B cell (primary cell): ENCODE results near the gene AGPAT1. TPM values are rescaled to one million over a fixed set of nuclear protein-coding genes. Genes with fewer than 3 reads are reported as not detected.

Experiments
- ATAC-seq: fragments of 200-7000 bp; cut with Tn5 transposase; one replicate; pipeline ENCODE4 v1.10.0; 2021; ENCODE audit warnings: low read depth, mild to moderate bottlenecking, moderate number of reproducible peaks, moderate library complexity
- CTCF ChIA-PET: fragments of 350-600 bp; sonication (Branson Sonifier 250); formaldehyde crosslinking; loops from one replicate; lab custom pipeline; 2021; ENCODE audit warnings: antibody characterized with exemption, inconsistent platforms; lab: Charles Lee
- POLR2A ChIA-PET: fragments of 350-600 bp; sonication (Branson Sonifier 250); formaldehyde crosslinking; loops from one replicate; lab custom pipeline; 2021; ENCODE audit warnings: antibody characterized with exemption; lab: Charles Lee
- DNase-seq: peaks from one replicate; pipeline ENCODE4 v3.0.0; 2013
- H2AFZ ChIP-seq: 2 replicates; pipeline ENCODE4 v1.6.1; 2012; ENCODE audit warnings: mild to moderate bottlenecking, low read depth, low read length; ENCODE audit not compliant: insufficient read depth, poor library complexity, severe bottlenecking
- H3K27ac ChIP-seq, 2 donors: 1 replicate in 1 of 2; 2 replicates in 1 of 2; pipeline ENCODE4 v1.5.1; 2012 to 2013; ENCODE audit warnings: low read length in 2 of 2, mild to moderate bottlenecking in 2 of 2, moderate library complexity in 1 of 2
- H3K27me3 ChIP-seq, 4 experiments: fragments of 200-600 bp in 1 of 4; sonication (generic) in 1 of 4; replicated peaks in 1 of 4; 1 replicate in 2 of 4; 2 replicates in 2 of 4; pipeline versions ENCODE4 v1.6.1 to v1.7.0; 2013 to 2016; ENCODE audit warnings: low read length in 3 of 4, mild to moderate bottlenecking in 2 of 4, mixed read lengths in 1 of 4, moderate library complexity in 1 of 4; ENCODE audit not compliant: insufficient read depth in 4 of 4, control insufficient read depth in 3 of 4; ENCODE audit errors: control extremely low read depth in 1 of 4
- H3K36me3 ChIP-seq, 2 experiments: replicated peaks in 1 of 2; 1 replicate in 1 of 2; 2 replicates in 1 of 2; pipeline versions ENCODE4 v1.6.1 to v1.7.1; 2013; ENCODE audit warnings: low read length in 1 of 2; ENCODE audit not compliant: insufficient read depth in 2 of 2, control insufficient read depth in 1 of 2; ENCODE audit errors: control extremely low read depth in 1 of 2, extremely low read depth in 1 of 2
- H3K4me1 ChIP-seq, 2 donors: fragments of 200-600 bp in 1 of 2; sonication (generic) in 1 of 2; 1 replicate in 1 of 2; 2 replicates in 1 of 2; pipeline versions ENCODE4 v1.5.1 to v1.6.1; 2013 to 2017; ENCODE audit warnings: low read length in 2 of 2; ENCODE audit not compliant: control insufficient read depth in 2 of 2, insufficient read depth in 2 of 2
- H3K4me2 ChIP-seq: replicated peaks from 2 replicates; pipeline ENCODE3; 2012; ENCODE audit warnings: mild to moderate bottlenecking, low read depth, low read length; ENCODE audit not compliant: poor library complexity, severe bottlenecking
- H3K4me3 ChIP-seq, 5 experiments: fragments of 200-600 bp in 1 of 5; sonication (generic) in 1 of 5; 1 replicate in 3 of 5; 2 replicates in 2 of 5; pipeline versions ENCODE4 v1.5.1 to v1.7.0; 2011 to 2016; ENCODE audit warnings: low read length in 4 of 5, mild to moderate bottlenecking in 4 of 5, low read depth in 2 of 5, control low read depth in 1 of 5, moderate library complexity in 1 of 5; ENCODE audit not compliant: insufficient read depth in 1 of 5; ENCODE audit errors: control extremely low read depth in 1 of 5, extremely low read depth in 1 of 5
- H3K79me2 ChIP-seq: fragments of 200-600 bp; sonication (generic); one replicate; pipeline ENCODE4 v1.6.0; 2016; ENCODE audit warnings: low read length; ENCODE audit not compliant: control insufficient read depth, insufficient read depth
- H3K9ac ChIP-seq: fragments of 200-600 bp; sonication (generic); 2 replicates; pipeline ENCODE4 v1.6.1; 2017; ENCODE audit warnings: mild to moderate bottlenecking, low read length, moderate library complexity
- H3K9me3 ChIP-seq, 3 donors: one replicate each; pipeline versions ENCODE4 v1.6.1 to v1.7.1; 2013; ENCODE audit warnings: low read length in 2 of 3; ENCODE audit not compliant: control insufficient read depth in 2 of 3, insufficient read depth in 1 of 3; ENCODE audit errors: control extremely low read depth in 1 of 3
- H4K20me1 ChIP-seq: 2 replicates; pipeline ENCODE4 v1.6.0; 2012; ENCODE audit warnings: mild to moderate bottlenecking, low read length; ENCODE audit not compliant: insufficient read depth, control insufficient read depth, poor library complexity, severe bottlenecking
- H3K27ac Mint-ChIP-seq: one replicate; pipeline ENCODE4 v1.8.0; 2021; ENCODE audit warnings: mixed read lengths
- H3K27me3 Mint-ChIP-seq: one replicate; pipeline ENCODE4 v1.8.0; 2021; ENCODE audit warnings: mixed read lengths
- H3K4me1 Mint-ChIP-seq: one replicate; pipeline ENCODE4 v1.8.0; 2021; ENCODE audit warnings: mixed read lengths
- H3K4me3 Mint-ChIP-seq: one replicate; pipeline ENCODE4 v1.8.0; 2021; ENCODE audit warnings: mixed read lengths
- H3K9me3 Mint-ChIP-seq: one replicate; pipeline ENCODE4 v1.8.0; 2022; ENCODE audit warnings: mixed read lengths; ENCODE audit not compliant: insufficient read depth
- CTCF ChIP-seq: fragments of 200-600 bp; IDR thresholded peaks from one replicate; pipeline ENCODE4 v1.8.0; 2022; ENCODE audit warnings: antibody characterized with exemption, mild to moderate bottlenecking
- EZH2 ChIP-seq: IDR thresholded peaks from 2 replicates; pipeline ENCODE4 v1.6.1; 2012; ENCODE audit warnings: borderline replicate concordance, low read depth, mild to moderate bottlenecking, moderate library complexity, low read length; ENCODE audit not compliant: insufficient read depth, poor library complexity, severe bottlenecking
- WGBS: methylation state at CpG from one replicate; pipeline ENCODE4 v1.1.5; 2013; ENCODE audit warnings: missing lambda C conversion rate; ENCODE audit not compliant: insufficient coverage; 5-methylcytosine and 5-hydroxymethylcytosine counted together
- intact Hi-C: fragments of 100-400 bp; cut with micrococcal nuclease; formaldehyde crosslinking; loops from one replicate; pipeline ENCODE4 v1.10.0; 2022
- polyA plus RNA-seq: library from polyadenylated mRNA; depleted of rRNA; stranded (reverse); fragments of >200 nt; gene quantifications from 2 replicates; pipeline ENCODE4 v1.2.3, GENCODE V29; 2012
- total RNA-seq, 2 donors: library from RNA; stranded (reverse); fragments of 120-200 nt in 1 of 2; gene quantifications; 1 replicate in 1 of 2; 2 replicates in 1 of 2; pipeline versions ENCODE4 v1.2.3 to v1.2.4, GENCODE V29; 2013 to 2022

The AGPAT1 gene
- total and polyA plus RNA-seq, 2 donors (not counting 1 experiment from before 2014, with no cell fraction given): 29.8 to 37.1 TPM

- Mint-ChIP-seq H3K27me3 (no peaks in the 10 kb centered on the region), H3K4me3 (peak overlapping the region; percentile 37), H3K4me1 (peaks cover 68% of the 10 kb centered on the region), H3K9me3 (no peaks in the 10 kb centered on the region), H3K27ac (peak overlapping the region; percentile 91)
- TF ChIP-seq EZH2: no peak
- no peak for TF ChIP-seq CTCF
- Histone ChIP-seq H3K9ac (no peak overlapping the region), H2AFZ (peak overlapping the region; percentile 58), H3K27ac (peak overlapping the region; percentile 48 to 66), H3K79me2 (no peaks in the 10 kb centered on the region), H3K27me3 (no peaks in the 10 kb centered on the region), H3K4me1 (peaks cover 71 to 77% of the 10 kb centered on the region in 2 donors), H3K9me3 (no peaks in the 10 kb centered on the region), H3K4me2 (peak overlapping the region; percentile 39), H3K36me3 (no peaks in the 10 kb centered on the region), H3K4me3 (no peak overlapping the region), H4K20me1 (no peaks in the 10 kb centered on the region)
- POLR2A ChIA-PET: interaction anchor here (0.7 kb wide), 1 partner anchor 577 kb away, joined by 4 read pairs; no protein-coding TSS in a partner anchor
- CTCF ChIA-PET: interaction anchor here (1.2 kb wide), 1 partner anchor 26 kb away, joined by 4 read pairs; no protein-coding TSS in a partner anchor
- ATAC-seq: peak; percentile 80
- intact Hi-C loops: no loop called here
- DNase-seq: peak; percentile 64
- WGBS: 57% methylated on average over 1 of the region's 2 CpGs
Measured at GRCh38 chr6:32224696-32225095, 48.8 kb upstream of the AGPAT1 start.
